Jurkat, Clone E6-1 (cell line): ENCODE results near the gene C11orf24.
A peak's percentile ranks its signal among the peaks of the same experiment; 100 is the strongest.
"Not testable (repeated sequence)": the region's sequence is repeated elsewhere in the genome, so short reads cannot be mapped to it uniquely, and the experiment has no call there.

Experiments used
- DNase-seq: peaks from one replicate; pipeline ENCODE4 v3.0.0-alpha.2; 2011; ENCODE audit warnings: low read depth, low spot score
- H3K4me3 ChIP-seq: 2 replicates; pipeline ENCODE4 v1.5.1; 2011; ENCODE audit warnings: mild to moderate bottlenecking, low read length, control low read depth, moderate library complexity

C11orf24 gene

DNA sequence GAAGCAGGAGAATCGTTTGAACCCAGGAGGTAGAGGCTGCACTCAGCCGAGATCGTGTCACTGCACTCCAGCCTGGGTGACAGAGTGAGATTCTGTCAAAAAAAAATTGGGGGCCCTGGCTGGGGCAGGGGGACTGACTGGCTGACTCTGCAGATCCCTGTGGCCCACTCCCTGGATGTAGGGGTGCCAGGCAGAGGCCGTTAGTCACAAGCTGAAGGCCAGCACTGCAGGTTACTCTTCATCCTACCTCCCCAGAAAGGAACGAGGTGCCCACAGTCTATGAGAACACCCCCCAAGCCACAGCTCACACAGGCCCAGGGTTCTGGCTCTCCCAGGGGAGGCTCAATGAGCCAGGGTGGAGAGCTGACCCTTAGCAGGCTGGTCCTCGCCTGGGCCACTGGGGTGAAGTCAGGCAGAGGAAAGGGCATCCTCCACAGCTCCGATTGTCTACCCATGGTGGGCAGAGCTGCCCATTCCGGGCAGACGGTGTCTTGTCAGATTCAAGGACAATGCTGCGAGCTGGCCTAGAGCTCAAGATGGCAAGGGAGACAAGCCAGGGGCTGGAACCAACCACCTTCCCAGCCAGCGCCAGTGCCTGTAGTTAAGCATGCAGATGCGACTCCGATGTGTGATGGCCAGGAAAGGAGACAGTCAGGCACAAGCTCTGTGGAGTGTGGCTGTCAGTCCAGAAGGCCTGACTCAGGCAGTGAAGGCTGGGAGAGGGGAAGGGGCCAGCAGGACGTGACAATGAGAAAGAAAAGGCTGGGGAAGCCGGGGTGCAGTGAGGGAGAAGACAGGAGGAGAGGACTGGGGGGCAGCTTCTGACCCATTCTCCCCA is 12.4 kb downstream of the C11orf24 start:
- H3K4me3 ChIP-seq: no peak overlapping the region
- DNase-seq: no peak

DNA sequence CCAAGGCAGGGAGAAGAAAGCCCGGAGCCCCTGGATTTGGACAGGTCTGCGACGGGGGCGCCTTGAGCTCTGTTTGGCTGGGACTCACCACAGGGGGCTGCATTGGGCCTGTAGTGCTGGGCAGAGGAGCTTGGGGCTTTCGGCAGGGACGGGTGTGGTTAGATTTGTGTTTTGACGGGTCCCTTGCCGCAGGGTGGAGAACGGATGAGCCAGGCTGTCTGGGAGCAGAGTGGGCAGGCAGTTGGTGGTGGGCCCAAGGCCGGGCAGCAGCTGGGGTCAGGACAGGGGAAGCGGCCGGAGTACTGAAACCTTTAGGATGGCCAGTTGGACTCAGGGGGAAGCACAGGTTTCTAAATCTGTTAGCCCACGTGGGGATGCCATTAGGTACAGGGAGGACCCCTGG is 13.4 kb downstream of the C11orf24 start:
- DNase-seq: no peak
- no peak overlapping the region for H3K4me3 ChIP-seq

DNA sequence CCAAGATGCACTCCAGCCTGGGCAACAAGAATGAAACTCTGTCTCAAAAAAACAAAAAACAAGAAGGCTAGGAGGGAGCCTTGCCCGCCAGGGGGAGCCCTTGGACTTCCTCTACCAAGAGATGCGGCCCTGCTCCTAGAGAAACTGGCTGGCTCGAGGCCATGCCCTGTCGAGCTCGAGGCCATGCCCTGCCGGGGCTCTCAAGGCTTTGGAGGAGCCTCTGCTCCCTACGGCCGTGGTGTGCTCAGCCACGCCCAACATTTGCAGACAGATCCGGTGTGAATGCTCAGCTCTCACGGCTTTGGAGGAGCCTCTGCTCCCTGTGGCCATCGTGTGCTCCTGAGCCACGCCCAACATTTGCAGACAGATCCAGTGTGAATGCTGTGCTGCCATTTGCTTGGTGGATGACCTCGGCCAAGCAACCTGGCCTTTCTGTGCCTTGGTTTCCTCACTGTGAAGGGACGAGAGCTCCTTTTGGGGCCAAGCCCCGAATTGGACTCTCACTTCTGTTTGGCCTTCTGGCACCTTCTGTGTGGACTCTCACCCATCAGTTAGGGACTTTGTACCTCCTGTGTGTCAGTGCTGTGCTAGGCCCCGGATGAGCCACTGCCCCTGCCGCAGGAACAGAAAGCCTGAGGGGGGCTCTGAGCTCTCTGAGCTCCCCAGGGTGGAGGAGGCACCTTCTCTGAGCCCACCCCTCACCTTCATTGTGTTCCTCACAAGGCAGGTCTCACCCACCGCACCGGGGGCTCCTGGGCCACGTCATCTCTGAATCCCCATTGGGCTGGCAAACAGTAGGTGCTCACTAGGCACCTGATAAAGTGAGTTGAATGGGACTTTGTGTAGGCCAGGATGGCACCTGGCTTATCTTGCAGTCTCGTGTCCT is 14.1 kb downstream of the C11orf24 start:
- H3K4me3 ChIP-seq: no peak overlapping the region

DNA sequence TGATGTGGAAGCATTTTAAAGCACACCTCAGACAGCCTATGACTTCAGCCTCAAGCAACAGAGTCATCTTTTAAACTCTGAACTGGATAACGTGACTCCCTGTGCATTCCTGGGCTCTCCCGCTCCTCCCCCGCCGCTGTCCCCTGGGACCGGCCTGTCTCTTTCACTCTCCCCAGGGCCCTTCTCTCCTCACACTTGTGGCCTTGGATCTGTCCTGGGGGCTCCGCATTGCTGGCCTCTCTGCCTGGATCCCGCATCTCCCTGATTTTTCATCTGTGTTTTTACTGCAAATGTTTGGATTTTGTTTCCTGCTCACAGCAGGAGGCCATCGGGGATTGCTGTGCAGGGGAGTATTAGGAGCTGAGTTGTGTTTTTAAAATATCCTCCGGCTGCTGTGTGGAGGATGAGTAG is 15.4 kb downstream of the C11orf24 start:
- no peak overlapping the region for H3K4me3 ChIP-seq
- no peak for DNase-seq

More for the DNA sequence above, 14.1 kb downstream of the C11orf24 start:
- DNase-seq: peak; percentile 83

DNA sequence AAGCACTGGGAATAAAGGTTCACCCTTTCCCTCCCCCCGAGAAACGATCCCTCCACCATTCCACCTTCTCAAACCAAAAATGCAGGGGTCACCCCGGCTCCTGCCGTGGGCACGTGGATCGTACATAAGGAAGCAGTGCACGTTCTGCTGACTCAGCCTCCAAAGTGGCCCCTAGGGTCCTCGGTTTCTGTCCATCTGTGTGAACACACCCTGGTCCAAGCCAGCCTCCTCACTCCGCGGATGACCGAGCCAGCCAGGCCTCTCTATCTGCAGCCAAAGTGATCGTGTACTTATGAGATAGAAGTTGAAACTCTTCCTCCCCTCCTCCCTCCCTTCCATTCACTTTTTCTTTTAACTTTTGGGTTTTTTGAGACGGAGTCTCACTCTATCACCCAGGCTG is 16.2 kb downstream of the C11orf24 start:
- DNase-seq: no peak
- no peak overlapping the region for H3K4me3 ChIP-seq

DNA sequence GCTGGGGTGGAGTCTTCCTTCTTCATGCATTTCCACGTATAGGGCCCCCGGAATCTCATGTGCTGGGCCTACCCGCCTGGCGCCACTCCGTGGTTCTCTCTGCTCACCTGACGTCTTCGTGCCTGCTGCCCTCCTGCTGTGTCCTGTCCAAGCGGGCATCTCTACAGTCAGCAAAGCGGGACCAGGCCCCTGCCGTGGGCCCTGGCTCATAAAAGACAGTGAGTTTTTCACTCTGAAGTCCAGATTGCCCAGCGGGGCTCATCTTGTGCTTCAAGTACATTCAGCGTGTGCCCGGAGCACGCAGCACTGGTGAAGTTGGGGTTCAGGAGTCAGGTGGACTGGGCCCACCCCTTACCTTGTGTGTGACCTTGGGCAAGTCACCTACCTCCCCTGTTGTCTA is 17.4 kb downstream of the C11orf24 start:
- no peak for DNase-seq
- no peak overlapping the region for H3K4me3 ChIP-seq

DNA sequence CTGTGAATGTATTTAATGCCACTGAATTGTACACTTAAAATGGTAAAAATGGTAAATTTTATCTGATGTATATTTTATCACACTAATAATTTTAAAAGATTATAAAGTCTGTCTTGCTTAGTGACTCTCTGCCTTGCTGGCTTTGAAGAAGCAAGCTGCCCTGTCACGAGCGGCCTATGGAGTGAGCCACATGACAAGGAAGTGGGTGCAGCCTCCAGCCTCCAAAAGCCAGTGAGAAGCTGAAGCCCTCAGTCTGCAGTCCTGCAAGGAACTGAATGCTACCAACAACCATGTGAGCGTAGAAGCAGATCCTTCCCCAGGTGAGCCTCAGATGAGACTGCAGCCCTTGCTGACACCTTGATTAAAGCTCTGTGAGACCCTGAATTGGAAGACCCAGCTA is 20.0 kb downstream of the C11orf24 start:
- no peak overlapping the region for H3K4me3 ChIP-seq
- no peak for DNase-seq

DNA sequence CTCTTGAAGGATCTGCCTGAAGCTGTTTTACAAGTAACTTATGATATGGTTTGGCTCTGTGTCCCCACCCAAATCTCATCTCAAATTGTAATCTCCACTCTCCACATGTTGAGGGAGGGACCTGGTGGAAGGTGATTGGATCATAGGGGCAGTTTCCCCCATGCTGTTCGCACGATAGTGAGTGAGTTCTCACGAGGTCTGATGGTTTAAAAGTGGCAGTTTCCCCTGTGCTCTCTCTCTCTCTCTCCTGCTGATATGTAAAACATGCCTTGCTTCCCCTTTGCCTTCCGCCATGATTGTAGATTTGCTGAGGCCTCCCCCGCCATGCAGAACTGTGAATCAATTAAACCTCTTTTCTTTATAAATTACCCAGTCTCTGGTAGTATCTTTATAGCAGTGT is 26.9 kb downstream of the C11orf24 start:
- not testable (repeated sequence) for DNase-seq, H3K4me3 ChIP-seq

DNA sequence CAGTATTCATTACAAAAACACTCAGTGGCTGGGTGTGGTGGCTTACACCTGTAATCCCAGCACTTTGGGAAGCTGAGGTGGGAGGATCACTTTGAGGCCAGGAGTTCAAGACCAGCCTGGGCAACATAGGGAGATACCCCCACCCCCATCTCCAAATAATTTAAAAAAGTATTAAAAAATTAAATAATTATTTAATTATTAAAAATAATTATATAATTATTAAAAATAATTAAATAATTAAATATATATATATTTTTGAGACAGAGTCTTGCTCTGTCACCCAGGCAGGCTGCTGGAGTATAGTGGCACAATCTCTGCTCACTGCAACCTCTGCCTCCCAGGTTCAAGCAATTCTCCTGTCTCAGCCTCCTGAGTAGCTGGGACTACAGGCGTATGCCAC is 27.9 kb downstream of the C11orf24 start:
- not testable (repeated sequence) for H3K4me3 ChIP-seq, DNase-seq

DNA sequence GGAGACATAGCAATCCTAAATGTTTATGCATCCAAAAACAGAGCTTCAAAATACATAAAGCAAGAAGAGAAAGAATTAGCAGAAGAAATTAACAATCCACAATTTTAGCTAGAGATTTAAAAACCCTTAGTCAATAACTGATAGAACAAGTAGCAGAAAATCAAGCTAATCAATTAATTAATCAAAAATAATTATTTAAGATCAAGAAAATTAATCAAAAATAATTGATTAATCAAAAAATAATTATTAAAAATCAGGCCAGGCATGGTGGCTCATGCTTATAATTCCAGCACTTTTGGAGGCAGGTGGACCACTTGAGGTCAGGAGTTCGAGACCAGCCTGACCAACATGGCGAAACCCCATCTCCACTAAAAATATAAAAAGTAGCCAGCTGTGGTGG is 29.2 kb downstream of the C11orf24 start:
- DNase-seq: no peak
- no peak overlapping the region for H3K4me3 ChIP-seq

DNA sequence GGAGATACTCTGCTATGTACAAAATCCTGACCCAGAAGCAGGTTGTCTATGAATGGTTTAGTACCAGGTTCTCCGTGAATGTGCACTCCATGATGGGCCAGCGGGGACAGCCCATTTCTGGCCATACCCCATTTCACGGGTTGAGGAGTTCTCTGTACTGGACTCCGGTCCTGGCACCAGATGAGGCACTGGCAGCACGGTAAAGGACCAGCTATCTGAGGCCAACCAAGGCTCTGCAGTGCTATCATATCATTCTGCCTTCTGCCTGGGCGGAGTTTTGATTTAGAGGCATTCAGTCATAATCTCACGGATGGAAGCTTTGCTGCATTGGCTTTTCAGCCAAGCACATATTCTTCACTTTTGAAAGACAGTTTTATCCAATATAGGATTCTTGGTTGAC is 40.2 kb downstream of the C11orf24 start:
- no peak overlapping the region for H3K4me3 ChIP-seq
- DNase-seq: no peak

DNA sequence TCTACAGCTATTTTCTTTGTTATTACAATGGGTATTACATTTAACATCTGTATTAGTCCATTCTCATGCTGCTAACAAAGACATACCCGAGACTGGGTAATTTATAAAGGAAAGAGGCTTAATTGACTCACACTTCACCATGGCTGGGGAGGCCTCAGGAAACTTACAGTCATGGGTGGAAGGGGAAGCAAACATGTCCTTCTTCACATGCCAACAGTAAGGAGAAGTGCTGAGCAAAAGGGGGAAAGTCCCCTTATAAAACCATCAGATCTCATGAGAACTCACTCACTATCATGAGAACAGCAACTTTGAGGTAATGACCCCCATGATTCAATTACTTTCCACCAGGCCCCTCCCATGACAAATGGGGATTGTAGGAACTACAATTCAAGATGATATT is 42.2 kb downstream of the C11orf24 start:
- H3K4me3 ChIP-seq: no peak overlapping the region
- DNase-seq: no peak

DNA sequence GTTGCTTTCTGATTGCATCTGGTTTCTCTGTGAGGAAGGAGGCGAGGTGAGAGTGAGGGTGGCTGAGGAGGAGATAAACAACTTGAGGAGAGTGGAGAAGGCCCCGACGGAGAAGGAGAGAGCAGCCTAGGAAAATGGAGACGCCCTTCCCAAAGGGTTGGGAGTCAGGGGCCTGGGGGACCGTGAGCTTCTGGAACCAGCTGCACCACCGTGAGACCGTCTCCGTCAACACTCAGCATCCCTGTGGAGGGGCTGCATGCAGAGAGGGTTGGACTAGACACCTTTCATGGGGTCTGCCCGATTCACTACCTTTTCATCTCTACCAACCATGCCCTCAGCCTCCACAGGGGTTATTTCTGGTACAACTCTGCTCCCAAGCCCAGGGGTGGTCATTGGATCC is 45.4 kb downstream of the C11orf24 start:
- no peak overlapping the region for H3K4me3 ChIP-seq
- no peak for DNase-seq

DNA sequence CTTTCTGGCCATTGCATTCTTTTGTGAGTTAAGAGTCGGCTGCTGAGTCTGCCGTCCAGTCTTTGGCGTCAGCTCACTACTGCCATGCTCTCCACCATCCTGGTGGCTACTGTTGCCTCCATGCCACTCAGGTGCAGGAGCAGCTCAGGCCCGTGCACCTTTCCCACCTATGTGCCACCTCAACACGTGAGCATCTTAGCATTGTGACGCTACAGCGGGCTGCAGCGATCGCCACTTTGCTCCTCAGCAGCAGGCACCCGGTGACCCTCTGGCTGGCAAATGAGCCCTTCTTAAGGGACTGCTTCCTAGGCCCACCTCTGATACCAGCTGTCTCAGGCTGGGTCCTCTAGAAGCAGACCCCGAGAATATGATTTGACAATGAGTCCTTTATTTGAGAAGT is 47.2 kb downstream of the C11orf24 start:
- no peak for DNase-seq
- H3K4me3 ChIP-seq: no peak overlapping the region

DNA sequence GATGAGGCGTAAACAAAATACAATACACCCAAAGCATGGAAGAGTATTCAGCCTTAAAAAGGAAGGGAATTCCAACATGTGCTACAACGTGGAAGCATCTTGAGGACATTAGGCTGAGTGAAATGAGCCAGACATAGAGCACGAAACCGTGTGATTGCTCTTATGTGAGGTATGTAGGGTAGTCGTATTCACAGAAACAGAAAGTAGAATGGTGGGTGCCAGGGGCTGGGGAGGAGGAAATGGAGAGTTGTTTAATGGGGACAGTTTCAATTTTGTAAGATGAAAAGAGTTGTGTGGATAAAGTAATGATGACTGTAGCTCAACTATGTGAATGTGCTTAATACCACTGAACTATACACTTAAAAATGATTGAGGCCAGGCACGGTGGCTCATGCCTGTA is 48.5 kb downstream of the C11orf24 start:
- H3K4me3 ChIP-seq: no peak overlapping the region
- no peak for DNase-seq

DNA sequence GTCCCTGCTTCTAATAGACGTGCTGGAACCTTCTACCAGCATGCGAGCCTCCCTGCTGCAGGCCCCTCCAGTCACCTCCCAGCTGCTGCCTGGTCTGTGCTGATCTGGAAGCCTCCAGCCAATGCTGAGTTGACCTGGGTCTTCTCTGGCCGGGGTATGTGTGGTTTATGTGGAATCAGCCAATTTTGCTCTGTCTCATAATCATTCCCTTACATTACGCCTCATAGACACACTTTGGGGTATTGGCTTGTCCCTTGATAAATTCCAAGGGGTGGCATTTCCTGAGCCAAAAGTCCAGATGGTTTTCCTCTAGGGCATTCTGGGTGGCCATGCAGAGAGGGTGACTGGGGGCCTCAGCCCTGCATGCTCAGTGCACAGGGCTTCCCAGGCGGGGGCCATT is 50.4 kb downstream of the C11orf24 start:
- H3K4me3 ChIP-seq: no peak overlapping the region
- DNase-seq: no peak

DNA sequence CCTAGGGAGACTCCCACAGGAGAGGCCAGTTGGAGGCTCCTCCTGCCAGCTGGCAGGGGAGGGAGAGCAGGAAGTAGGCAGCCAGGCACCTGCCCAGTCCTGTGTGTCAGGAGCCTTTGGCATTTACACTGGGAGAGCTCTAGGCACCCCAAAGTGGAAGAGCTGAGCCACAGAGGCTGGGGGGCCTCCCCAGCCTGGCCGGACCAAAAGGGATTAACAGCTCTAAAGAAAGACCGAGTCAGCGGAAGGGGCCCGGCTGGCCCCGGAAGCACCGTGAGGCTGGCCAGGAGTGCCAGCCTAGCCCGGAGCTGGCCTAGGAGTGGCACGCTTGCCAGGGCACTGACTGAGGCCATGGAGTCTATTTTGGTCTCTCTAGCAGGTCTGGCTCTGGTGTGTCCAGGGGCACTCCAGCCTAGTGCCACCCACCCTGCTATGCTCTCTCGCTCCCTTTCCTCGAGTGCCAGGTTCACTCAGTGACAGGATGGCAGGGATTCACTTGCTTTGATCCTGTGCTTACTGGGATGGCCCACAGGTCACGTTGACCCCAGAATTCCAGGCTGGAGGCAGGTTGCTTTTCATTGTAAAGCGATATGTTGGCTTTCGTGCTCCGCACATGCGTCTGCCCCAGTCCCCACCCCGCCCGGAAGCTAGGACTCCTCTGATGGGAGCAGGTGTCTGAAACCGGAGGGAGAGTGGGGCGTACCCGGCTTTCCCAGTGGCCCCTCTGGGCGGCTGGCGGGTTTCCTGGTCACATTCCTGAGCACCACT is 55.4 kb downstream of the C11orf24 start:
- no peak overlapping the region for H3K4me3 ChIP-seq
- DNase-seq: no peak

DNA sequence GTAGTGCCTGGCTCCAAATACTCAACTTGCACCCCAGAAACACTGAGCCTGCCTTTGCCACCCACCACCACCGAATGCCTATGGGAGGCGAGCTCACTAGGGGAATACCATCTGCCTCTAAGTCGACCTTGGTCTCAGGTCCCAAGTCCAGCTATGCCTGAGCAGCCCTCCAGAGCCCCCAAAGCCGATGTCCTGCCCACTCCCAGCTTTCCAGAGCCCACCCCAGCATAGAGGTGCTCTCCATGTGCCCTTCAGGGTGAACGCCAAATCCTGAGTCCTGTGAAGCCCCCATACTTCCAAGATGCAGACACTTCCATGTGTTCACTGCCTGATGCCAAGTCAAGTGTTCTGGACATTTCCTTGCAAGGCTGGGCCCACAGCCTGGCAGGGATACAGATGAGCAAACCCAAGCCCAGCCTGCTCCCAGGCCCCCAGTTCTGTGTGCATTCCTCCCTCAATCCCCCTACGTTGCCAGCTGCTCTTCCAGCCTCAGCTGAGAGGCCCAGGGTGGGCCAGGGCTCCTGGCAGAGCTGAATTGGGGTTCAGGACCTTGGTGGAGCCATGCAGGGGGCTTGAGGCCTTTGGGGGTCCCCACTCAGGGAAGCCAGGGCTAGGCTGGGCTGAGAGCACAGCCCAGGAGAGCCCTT is 56.1 kb downstream of the C11orf24 start:
- no peak for DNase-seq
- no peak overlapping the region for H3K4me3 ChIP-seq

DNA sequence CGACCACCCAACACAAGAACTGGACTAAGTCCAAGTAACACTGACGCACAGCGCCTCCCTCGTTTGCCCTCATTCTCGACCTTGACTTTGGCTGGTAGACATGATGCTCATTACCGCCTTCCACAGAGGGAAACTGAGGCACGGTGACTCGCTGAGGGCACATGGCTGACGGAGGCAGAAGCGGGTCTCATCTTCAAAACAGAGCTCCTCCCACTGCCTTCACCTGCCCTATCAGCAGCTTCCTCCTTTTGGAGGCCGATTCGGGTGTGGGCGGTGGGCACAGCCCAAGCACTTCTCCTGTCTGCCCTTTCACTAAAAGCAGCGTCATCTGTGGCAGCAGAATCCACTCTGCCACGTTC is 56.7 kb downstream of the C11orf24 start:
- H3K4me3 ChIP-seq: no peak overlapping the region
- DNase-seq: no peak
